Measurements from ENCODE around the gene VN1R2.
A peak's percentile ranks its signal among the peaks of the same experiment; 100 is the strongest.
"Not testable (repeated sequence)": the region's sequence is repeated elsewhere in the genome, so short reads cannot be mapped to it uniquely, and the experiment has no call there.

Gene VN1R2

GRCh38 chr19:53294786-53295441 is 36.8 kb downstream of the VN1R2 start:
- TF ChIP-seq, protein P1, sequence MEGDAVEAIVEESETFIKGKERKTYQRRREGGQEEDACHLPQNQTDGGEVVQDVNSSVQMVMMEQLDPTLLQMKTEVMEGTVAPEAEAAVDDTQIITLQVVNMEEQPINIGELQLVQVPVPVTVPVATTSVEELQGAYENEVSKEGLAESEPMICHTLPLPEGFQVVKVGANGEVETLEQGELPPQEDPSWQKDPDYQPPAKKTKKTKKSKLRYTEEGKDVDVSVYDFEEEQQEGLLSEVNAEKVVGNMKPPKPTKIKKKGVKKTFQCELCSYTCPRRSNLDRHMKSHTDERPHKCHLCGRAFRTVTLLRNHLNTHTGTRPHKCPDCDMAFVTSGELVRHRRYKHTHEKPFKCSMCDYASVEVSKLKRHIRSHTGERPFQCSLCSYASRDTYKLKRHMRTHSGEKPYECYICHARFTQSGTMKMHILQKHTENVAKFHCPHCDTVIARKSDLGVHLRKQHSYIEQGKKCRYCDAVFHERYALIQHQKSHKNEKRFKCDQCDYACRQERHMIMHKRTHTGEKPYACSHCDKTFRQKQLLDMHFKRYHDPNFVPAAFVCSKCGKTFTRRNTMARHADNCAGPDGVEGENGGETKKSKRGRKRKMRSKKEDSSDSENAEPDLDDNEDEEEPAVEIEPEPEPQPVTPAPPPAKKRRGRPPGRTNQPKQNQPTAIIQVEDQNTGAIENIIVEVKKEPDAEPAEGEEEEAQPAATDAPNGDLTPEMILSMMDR (conservative IDR thresholded peaks at IDR 0.05), result no peak
- H3K27ac ChIP-seq, result no peak overlapping the region

DNA sequence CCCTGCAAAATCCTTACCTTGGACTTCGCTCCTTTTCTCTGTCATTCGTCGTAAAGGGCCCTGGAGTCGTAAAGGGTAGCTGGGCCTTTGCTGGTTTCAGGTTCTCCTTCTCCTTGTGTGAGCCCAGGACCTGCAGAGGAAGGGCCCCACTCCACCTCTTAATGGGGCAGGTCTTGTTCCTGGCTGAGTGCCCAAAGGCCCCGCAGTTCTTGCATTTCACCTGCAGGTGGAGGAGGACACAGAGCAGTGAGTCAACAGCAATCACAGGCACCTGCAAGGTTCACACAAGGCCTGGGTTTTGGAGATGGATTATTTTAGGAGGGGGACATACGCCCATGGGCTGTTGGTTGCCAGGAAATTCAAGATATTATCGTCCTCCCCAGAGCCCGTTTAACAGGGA is 43.2 kb downstream of the VN1R2 start:
- H3K27ac ChIP-seq, result not testable (repeated sequence)

DNA sequence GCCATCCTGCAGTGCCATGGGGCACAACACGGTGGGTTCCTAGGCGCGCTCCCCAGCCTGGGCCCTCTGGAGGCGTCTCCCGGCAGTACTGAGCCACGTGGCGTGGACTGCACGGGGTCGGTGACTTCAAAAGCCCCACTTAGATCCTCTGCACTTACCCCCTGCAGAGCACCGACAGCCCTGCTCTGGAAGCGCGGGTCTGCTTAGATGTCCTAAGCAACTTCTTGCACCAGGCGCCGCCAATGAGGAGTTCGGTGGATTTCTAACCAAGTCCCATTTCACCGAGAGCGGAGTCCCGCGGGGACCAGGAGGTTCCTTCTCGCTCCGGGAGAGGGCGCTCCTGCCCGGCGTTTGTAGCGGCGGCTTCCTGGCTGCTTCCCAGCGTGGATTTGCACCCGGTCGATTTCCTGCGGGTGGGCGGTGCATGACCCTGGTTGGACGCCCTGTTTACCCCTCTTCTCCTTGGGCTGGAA is 50.3 kb downstream of the VN1R2 start:
- TF ChIP-seq, protein P1 (conservative IDR thresholded peaks at IDR 0.05), result peak; percentile 97
- H3K27ac ChIP-seq, result no peak overlapping the region; the same call in 1 of the 2 replicates

All from VCaP (cell line).